ENCODE measurements around the gene DAPL1.
"Not testable (repeated sequence)": the region's sequence is repeated elsewhere in the genome, so short reads cannot be mapped to it uniquely, and the experiment has no call there.

The DAPL1 gene

GRCh38 chr2:158823486-158824237 is 28.5 kb downstream of the DAPL1 start:
- no peak for DNase-seq

GRCh38 chr2:158825021-158825420 is 29.9 kb downstream of the DAPL1 start:
- DNase-seq: no peak

- no peak for DNase-seq
Measured at GRCh38 chr2:158826965-158827364, 31.8 kb downstream of the DAPL1 start.

- no peak for DNase-seq
Measured at GRCh38 chr2:158828378-158829164, 33.5 kb downstream of the DAPL1 start.

- DNase-seq: no peak
Measured at GRCh38 chr2:158829167-158829566, 34.0 kb downstream of the DAPL1 start.

GRCh38 chr2:158830201-158830600 is 35.1 kb downstream of the DAPL1 start:
- no peak for DNase-seq

- no peak for DNase-seq
Measured at GRCh38 chr2:158835431-158835830, 40.3 kb downstream of the DAPL1 start.

- DNase-seq: no peak
Measured at GRCh38 chr2:158837645-158838044, 42.5 kb downstream of the DAPL1 start.

GRCh38 chr2:158841850-158842249 is 46.7 kb downstream of the DAPL1 start:
- DNase-seq: no peak

- DNase-seq: no peak
Measured at GRCh38 chr2:158845444-158845843, 50.3 kb downstream of the DAPL1 start.

GRCh38 chr2:158845859-158846258 is 50.7 kb downstream of the DAPL1 start:
- DNase-seq: no peak

- not testable (repeated sequence) for DNase-seq
Measured at GRCh38 chr2:158847526-158847925, 52.4 kb downstream of the DAPL1 start.

GRCh38 chr2:158848031-158848970 is 53.2 kb downstream of the DAPL1 start:
- not testable (repeated sequence) for DNase-seq

GRCh38 chr2:158860179-158860578 is 65.1 kb downstream of the DAPL1 start:
- DNase-seq: not testable (repeated sequence)

- DNase-seq: not testable (repeated sequence)
Measured at GRCh38 chr2:158861626-158862025, 66.5 kb downstream of the DAPL1 start.

GRCh38 chr2:158865469-158865868 is 70.4 kb downstream of the DAPL1 start:
- not testable (repeated sequence) for DNase-seq
